Ishikawa (cell line): ENCODE results near the gene TP73.

ENCODE experiments used
- CEBPB ChIP-seq: IDR thresholded peaks from 2 replicates; pipeline ENCODE4 v1.6.1; 2012
- CREB1 ChIP-seq: IDR thresholded peaks from 2 replicates; pipeline ENCODE4 v1.6.1; 2012; ENCODE audit warnings: low read depth
- EGR1 ChIP-seq: IDR thresholded peaks from 2 replicates; pipeline ENCODE4 v1.6.1; 2012
- EP300 ChIP-seq: IDR thresholded peaks from 2 replicates; pipeline ENCODE4 v1.6.1; 2012; ENCODE audit warnings: borderline replicate concordance
- FOXM1 ChIP-seq: IDR thresholded peaks from 2 replicates; pipeline ENCODE4 v1.6.1; 2012; ENCODE audit warnings: low read depth, borderline replicate concordance
- MAX ChIP-seq: IDR thresholded peaks from 2 replicates; pipeline ENCODE4 v1.6.1; 2012
- NFIC ChIP-seq: IDR thresholded peaks from 2 replicates; pipeline ENCODE4 v1.6.1; 2012
- RAD21 ChIP-seq: IDR thresholded peaks from 2 replicates; pipeline ENCODE4 v1.6.1; 2012; ENCODE audit warnings: low read depth
- REST ChIP-seq: IDR thresholded peaks from 2 replicates; pipeline ENCODE4 v1.6.1; 2012; ENCODE audit warnings: low read depth, mild to moderate bottlenecking
- TAF1 ChIP-seq: IDR thresholded peaks from 2 replicates; pipeline ENCODE4 v1.6.1; 2012; ENCODE audit warnings: low read depth, mild to moderate bottlenecking
- TCF12 ChIP-seq: IDR thresholded peaks from 2 replicates; pipeline ENCODE4 v1.6.1; 2012; ENCODE audit warnings: low read depth
- TEAD4 ChIP-seq: IDR thresholded peaks from 2 replicates; pipeline ENCODE4 v1.6.1; 2012
- USF1 ChIP-seq: IDR thresholded peaks from 2 replicates; pipeline ENCODE4 v1.6.1; 2012
- YY1 ChIP-seq: IDR thresholded peaks from 2 replicates; pipeline ENCODE4 v1.6.1; 2012; ENCODE audit warnings: low read depth
- ZBTB7A ChIP-seq: IDR thresholded peaks from 2 replicates; pipeline ENCODE4 v1.6.1; 2012; ENCODE audit warnings: low read depth

Gene TP73

GRCh38 chr1:3618881-3619671 is 33.2 kb upstream of the TP73 start:
- TF ChIP-seq TCF12 (no peak), CEBPB (no peak), EGR1 (no peak), NFIC (no peak), RAD21 (peak; percentile 83)

GRCh38 chr1:3620708-3621107 is 31.6 kb upstream of the TP73 start:
- TF ChIP-seq USF1 (peak; percentile 34; the same call in 1 of the 2 replicates), EP300 (no peak), REST (no peak)

GRCh38 chr1:3621151-3621671 is 31.1 kb upstream of the TP73 start:
- peak; percentile 42 for TF ChIP-seq RAD21

- TF ChIP-seq NFIC (no peak), FOXM1 (no peak), REST (no peak), TAF1 (no peak), YY1 (no peak), CREB1 (no peak), MAX (no peak), TEAD4 (no peak), EP300 (no peak), CEBPB (no peak), USF1 (no peak), EGR1 (no peak), ZBTB7A (no peak), TCF12 (no peak), RAD21 (no peak)
Observed at GRCh38 chr1:3623441-3624199, 28.7 kb upstream of the TP73 start.

GRCh38 chr1:3624200-3625136 is 27.8 kb upstream of the TP73 start, which contains the start of gene TPRG1L:
TSS of gene TPRG1L (plus strand) at chr1:3625015. CDS start at chr1:3625073, 58 bp downstream.
- TF ChIP-seq YY1, result no peak
- TF ChIP-seq EP300, result no peak
- peak; percentile 65; the same call in 1 of the 2 replicates for TF ChIP-seq CREB1
- peak; percentile 16; the same call in 1 of the 2 replicates for TF ChIP-seq TCF12
- peak; percentile 87 for TF ChIP-seq ZBTB7A
- peak; percentile 89 for TF ChIP-seq USF1
- peak; percentile 73 for TF ChIP-seq MAX
